ENCODE data around the gene FLYWCH1.

DNA sequence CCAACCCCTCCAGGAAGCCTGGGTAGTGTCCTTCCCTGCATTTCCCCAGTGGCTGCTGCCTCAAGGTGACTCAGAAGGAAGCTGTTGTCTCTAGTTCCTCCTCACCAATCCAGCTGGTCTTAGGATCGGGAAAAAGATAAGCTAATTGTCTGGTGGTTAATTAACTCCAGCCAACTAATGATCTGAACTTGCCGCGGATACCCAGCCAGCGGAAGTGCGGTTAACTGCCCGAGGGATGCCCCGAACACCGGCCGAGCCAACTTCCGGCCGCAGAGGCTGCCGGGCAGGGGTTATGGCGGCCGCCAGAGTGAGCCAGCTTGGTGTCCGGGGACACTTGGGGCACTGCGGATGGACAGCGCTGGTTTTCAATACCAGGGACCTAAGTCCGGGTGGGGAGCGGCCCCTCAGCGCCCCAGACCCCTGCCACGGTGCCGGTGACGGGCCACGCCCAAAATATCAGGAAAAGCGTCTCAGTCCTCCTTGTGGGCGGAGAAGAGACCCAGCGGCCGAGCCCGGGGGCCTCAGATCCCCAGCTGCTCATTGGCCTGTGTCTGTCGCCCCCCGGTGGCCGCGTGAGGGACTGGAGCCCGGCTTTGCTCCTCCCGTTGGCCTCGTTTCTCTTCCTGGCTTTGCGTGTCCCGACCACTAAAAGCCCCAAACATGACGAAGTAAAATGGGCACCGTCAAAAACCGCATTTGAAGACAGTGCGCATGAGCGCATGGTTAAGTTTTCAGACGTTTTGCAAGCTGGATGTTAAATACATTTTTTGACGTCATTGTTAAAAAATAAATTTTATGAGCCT, 43.5 kb upstream of the FLYWCH1 start:
- TF ChIP-seq, protein P1, sequence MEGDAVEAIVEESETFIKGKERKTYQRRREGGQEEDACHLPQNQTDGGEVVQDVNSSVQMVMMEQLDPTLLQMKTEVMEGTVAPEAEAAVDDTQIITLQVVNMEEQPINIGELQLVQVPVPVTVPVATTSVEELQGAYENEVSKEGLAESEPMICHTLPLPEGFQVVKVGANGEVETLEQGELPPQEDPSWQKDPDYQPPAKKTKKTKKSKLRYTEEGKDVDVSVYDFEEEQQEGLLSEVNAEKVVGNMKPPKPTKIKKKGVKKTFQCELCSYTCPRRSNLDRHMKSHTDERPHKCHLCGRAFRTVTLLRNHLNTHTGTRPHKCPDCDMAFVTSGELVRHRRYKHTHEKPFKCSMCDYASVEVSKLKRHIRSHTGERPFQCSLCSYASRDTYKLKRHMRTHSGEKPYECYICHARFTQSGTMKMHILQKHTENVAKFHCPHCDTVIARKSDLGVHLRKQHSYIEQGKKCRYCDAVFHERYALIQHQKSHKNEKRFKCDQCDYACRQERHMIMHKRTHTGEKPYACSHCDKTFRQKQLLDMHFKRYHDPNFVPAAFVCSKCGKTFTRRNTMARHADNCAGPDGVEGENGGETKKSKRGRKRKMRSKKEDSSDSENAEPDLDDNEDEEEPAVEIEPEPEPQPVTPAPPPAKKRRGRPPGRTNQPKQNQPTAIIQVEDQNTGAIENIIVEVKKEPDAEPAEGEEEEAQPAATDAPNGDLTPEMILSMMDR (IDR thresholded peaks at IDR 0.05), result peak; percentile 94 to 99 (median 97)
- TF ChIP-seq POLR2A (IDR thresholded peaks at IDR 0.05), result peak; percentile 32 to 55

Measured in Peyer's patch (tissue), 4 donors.